SH-SY5Y (cell line): ENCODE measurements around the gene RSPH6A.

ENCODE experiments used
- GATA2 ChIP-seq: IDR thresholded peaks from 2 replicates; pipeline ENCODE4 v1.6.1; 2011; ENCODE audit warnings: mild to moderate bottlenecking, low read depth, low read length
- GATA3 ChIP-seq: IDR thresholded peaks from 2 replicates; pipeline ENCODE4 v1.6.1; 2011; ENCODE audit warnings: low read depth, mild to moderate bottlenecking, low read length, moderate library complexity

DNA sequence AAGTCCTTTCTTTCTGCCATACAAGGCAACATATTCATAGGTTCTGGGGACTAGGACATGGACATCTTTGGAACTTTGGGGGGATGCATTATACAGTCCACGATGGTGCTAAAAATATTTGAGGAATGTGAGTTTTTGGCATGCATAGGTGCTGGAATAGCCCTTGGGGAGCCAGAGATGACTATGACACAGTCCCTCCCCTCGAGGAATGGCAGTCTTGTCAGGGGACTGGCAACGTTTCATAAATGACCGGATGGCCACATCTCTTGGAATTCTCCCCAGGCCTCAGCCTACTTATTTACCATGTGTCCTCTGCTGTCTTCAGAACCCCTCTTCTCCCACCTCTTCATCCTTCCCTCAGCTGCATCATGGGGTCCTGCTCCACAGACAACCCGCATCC is 68.2 kb downstream of the RSPH6A start:
- TF ChIP-seq GATA2 (no peak), GATA3 (no peak)
